Progenitor cell of endocrine pancreas (in vitro differentiated cells): ENCODE results near the gene BPIFB4. TPM values are rescaled to one million over a fixed set of nuclear protein-coding genes. Genes with fewer than 3 reads are reported as not detected.
A peak's percentile ranks its signal among the peaks of the same experiment; 100 is the strongest.

ENCODE experiments used
- DNase-seq: peaks from one replicate; pipeline ENCODE4 v3.0.0; 2021; ENCODE audit warnings: low spot score; ENCODE audit not compliant: unreplicated experiment
- H3K27ac Mint-ChIP-seq: 2 replicates; pipeline ENCODE4 v1.8.0; 2021; ENCODE audit warnings: mild to moderate bottlenecking, moderate library complexity, mixed read lengths
- H3K27me3 Mint-ChIP-seq: 2 replicates; pipeline ENCODE4 v1.8.0; 2021; ENCODE audit warnings: mixed read lengths
- H3K36me3 Mint-ChIP-seq: 2 replicates; pipeline ENCODE4 v1.8.0; 2022; ENCODE audit warnings: mixed read lengths; ENCODE audit not compliant: insufficient read depth
- H3K4me1 Mint-ChIP-seq: 2 replicates; pipeline ENCODE4 v1.8.0; 2021; ENCODE audit warnings: low read depth, mixed read lengths
- H3K4me3 Mint-ChIP-seq: 2 replicates; pipeline ENCODE4 v1.8.0; 2021; ENCODE audit warnings: low read depth, mild to moderate bottlenecking, moderate library complexity, mixed read lengths
- H3K9me3 Mint-ChIP-seq: 2 replicates; pipeline ENCODE4 v1.8.0; 2021; ENCODE audit warnings: low read depth, mixed read lengths
- long read RNA-seq: library from polyadenylated mRNA; unstranded; transcript quantifications from one replicate; pipeline ENCODE4 v2.0.0, GENCODE V29; 2020
- total RNA-seq: library from RNA; stranded (reverse); gene quantifications from 2 replicates; pipeline ENCODE4 v1.2.1, GENCODE V29; 2021
- TF ChIP-seq, protein P1 (sequence below): fragments of 200-600 bp; sonication (generic); IDR thresholded peaks from one replicate; pipeline ENCODE4 v1.5.0; 2021; ENCODE audit warnings: antibody characterized with exemption, mild to moderate bottlenecking; ENCODE audit not compliant: unreplicated experiment

BPIFB4 gene
- total RNA-seq = not detected in 2 replicates
- long read RNA-seq = 0 reads

DNA sequence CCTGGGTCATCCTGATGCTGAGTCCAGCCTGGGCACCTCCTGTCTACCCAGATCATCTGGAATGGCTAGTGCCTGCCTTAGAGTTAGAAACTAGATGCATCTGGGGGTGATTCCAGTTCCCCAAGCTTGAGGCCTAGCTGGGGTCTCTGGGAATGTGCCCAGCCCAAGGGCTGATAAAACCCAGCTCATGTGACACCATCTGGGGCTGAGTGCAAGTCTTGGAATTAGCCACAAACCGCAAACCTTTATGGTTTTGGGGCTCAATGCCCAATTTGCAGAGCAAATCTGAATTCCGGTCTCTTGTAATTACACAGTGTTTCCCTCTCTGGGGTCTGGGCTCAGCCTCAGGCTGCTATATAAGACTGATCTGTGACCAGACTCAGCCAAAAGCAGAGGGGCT, at the start of gene BPIFB4:
BPIFB4 (plus strand) TSS at position 385 of the 400 bp plus-strand sequence. CDS start 1,884 bp downstream, outside the sequence.
- no peaks in the 10 kb centered on the region for H3K9me3 Mint-ChIP-seq
- H3K4me1 Mint-ChIP-seq = no peaks in the 10 kb centered on the region
- TF ChIP-seq, protein P1, sequence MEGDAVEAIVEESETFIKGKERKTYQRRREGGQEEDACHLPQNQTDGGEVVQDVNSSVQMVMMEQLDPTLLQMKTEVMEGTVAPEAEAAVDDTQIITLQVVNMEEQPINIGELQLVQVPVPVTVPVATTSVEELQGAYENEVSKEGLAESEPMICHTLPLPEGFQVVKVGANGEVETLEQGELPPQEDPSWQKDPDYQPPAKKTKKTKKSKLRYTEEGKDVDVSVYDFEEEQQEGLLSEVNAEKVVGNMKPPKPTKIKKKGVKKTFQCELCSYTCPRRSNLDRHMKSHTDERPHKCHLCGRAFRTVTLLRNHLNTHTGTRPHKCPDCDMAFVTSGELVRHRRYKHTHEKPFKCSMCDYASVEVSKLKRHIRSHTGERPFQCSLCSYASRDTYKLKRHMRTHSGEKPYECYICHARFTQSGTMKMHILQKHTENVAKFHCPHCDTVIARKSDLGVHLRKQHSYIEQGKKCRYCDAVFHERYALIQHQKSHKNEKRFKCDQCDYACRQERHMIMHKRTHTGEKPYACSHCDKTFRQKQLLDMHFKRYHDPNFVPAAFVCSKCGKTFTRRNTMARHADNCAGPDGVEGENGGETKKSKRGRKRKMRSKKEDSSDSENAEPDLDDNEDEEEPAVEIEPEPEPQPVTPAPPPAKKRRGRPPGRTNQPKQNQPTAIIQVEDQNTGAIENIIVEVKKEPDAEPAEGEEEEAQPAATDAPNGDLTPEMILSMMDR = no peak
- H3K27ac Mint-ChIP-seq = peak within 1 kb of the TSS; percentile 39
- DNase-seq = no peak
- H3K36me3 Mint-ChIP-seq = no peaks in the 10 kb centered on the region
- no peak within 1 kb of the TSS for H3K4me3 Mint-ChIP-seq
- peaks cover 16% of the 10 kb centered on the region for H3K27me3 Mint-ChIP-seq

DNA sequence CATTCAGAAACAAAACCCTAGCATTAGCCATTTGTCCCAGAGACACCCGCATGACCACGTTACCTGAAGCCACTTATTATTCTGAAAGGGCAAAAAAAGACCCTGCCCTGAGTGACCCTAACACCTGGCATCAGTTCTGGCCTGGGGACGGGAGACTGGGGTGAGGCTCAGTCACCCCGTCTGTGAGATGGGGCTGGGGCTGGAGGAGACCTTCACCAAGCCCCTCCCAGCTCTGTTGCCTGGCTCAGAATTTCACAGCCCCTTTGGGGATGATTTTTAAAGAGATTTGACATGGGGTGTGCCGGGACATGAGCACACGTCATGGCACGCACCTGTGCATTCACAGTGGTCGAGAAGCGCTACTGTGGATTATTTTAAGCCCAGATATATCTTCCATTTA, 49.4 kb upstream of the BPIFB4 start:
- Mint-ChIP-seq H3K27me3 (peaks cover 13% of the 10 kb centered on the region), H3K36me3 (no peaks in the 10 kb centered on the region), H3K9me3 (no peaks in the 10 kb centered on the region), H3K4me1 (no peaks in the 10 kb centered on the region), H3K4me3 (no peak overlapping the region), H3K27ac (no peak overlapping the region)
- TF ChIP-seq, protein P1 = no peak
- DNase-seq = no peak

GRCh38 chr20:33030569-33030968, 48.9 kb upstream of the BPIFB4 start:
- peaks cover 13% of the 10 kb centered on the region for H3K27me3 Mint-ChIP-seq
- no peak overlapping the region for H3K27ac Mint-ChIP-seq
- no peaks in the 10 kb centered on the region for H3K36me3 Mint-ChIP-seq
- TF ChIP-seq, protein P1 = no peak
- no peaks in the 10 kb centered on the region for H3K4me1 Mint-ChIP-seq
- DNase-seq = no peak
- no peak overlapping the region for H3K4me3 Mint-ChIP-seq
- no peaks in the 10 kb centered on the region for H3K9me3 Mint-ChIP-seq

DNA sequence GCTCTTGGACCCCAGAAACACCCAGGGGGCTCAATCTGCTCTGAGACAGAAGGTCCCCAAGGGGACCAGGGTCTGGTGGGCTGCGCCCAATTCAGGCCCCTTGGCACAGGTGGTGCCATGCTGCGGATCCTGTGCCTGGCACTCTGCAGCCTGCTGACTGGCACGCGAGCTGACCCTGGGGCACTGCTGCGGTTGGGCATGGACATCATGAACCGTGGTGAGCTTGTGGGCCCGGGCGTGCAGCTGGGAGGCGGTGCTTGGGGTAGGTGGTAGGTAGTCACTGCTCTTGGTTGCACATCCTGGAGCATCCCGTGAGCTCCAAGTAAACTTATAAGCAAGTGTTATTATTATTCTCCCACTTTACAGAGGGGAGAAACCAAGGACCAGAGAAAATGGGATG, 47.9 kb upstream of the BPIFB4 start, which contains the start of gene BPIFB6:
BPIFB6 (plus strand) TSS at position 118 of the 400 bp plus-strand sequence; CDS start at position 118, 0 bp downstream.
- TF ChIP-seq, protein P1 = no peak

GRCh38 chr20:33032555-33032954, 46.9 kb upstream of the BPIFB4 start:
- DNase-seq = no peak
- H3K4me1 Mint-ChIP-seq = no peaks in the 10 kb centered on the region
- H3K27me3 Mint-ChIP-seq = peaks cover 14% of the 10 kb centered on the region
- H3K36me3 Mint-ChIP-seq = no peaks in the 10 kb centered on the region
- H3K4me3 Mint-ChIP-seq = no peak overlapping the region
- TF ChIP-seq, protein P1 = no peak
- H3K27ac Mint-ChIP-seq = peak overlapping the region; percentile 30
- H3K9me3 Mint-ChIP-seq = no peaks in the 10 kb centered on the region

More for the DNA sequence above, 47.9 kb upstream of the BPIFB4 start, which contains the start of gene BPIFB6:
- Mint-ChIP-seq H3K36me3 (no peaks in the 10 kb centered on the region), H3K27ac (no peak within 1 kb of the TSS), H3K4me3 (no peak within 1 kb of the TSS), H3K9me3 (no peaks in the 10 kb centered on the region), H3K27me3 (peaks cover 13% of the 10 kb centered on the region), H3K4me1 (no peaks in the 10 kb centered on the region)
- no peak for DNase-seq
